ENCODE measurements around the gene EMC6. TPM values are rescaled to one million over a fixed set of nuclear protein-coding genes. Genes with fewer than 3 reads are reported as not detected.

EMC6 gene
- 10 to 100 TPM; 22.4 to 36.2 (median 33.6) TPM for total RNA-seq
- 11.0 TPM for total RNA-seq (2013)
- total RNA-seq: 10.6 to 25.9 (median 16.1) reads per million in 29 experiments

DNA sequence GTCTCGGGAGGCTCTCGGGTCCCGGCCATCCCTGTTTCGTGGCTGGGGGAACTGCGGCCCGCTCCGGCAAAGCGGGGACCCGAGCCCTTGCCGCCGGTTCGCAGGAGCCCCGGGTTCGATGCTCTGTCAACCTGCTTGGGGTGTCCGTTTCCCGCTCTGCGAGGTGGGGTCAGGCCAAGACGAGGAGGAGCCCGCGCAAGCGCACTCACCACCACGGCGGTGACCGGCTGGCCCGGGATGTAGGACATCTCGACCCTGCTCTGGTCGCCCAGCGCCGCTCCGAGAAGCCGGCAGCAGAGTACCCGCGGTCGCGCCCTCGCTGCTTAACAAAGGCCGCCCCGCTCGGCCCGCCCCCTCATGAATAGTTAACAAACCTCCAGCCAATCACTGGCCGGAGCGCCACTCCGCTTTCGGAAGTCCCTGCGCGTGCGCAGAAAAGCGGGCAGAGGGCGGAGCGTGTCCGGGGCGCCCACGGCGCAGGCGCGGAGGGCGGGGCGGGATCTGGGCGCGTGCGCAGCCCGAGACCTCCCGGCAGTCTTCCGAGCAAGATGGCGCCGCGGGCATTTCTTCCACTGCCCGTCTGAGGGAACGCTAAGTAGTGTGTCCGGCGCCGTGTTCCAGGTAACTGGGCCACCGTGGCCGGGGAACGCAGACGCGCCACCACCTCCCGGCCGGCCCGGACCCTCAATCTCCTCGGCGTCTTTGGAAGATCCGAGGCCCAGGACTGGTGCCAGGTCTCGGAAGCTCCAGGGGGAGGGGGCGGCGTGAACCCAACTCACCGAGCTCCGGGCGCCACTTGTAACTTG is at the start of gene EMC6, which contains the start of gene TAX1BP3:
EMC6 (plus strand) TSS at position 534 of the 806 bp plus-strand sequence. CDS start 335 bp downstream, outside the sequence.
TAX1BP3 (minus strand) TSS at position 300 of the 806 bp plus-strand sequence; CDS start at position 248, 52 bp downstream.
- peak within 1 kb of the TSS; percentile 80 to 100 for H3K4me3 ChIP-seq (ENCODE audit: control insufficient read depth in 1 of 2, extremely low read depth in 1 of 2, low read length in 1 of 2)
- H3K36me3 Mint-ChIP-seq: peaks cover 3% of the 10 kb centered on the region
- H3K9me3 Mint-ChIP-seq: no peaks in the 10 kb centered on the region
- peak within 1 kb of the TSS; percentile 70 for H3K27ac ChIP-seq (ENCODE audit: low read length)
- no peaks in the 10 kb centered on the region for H3K9me3 ChIP-seq
- ATAC-seq (replicated peaks in 1 of 4): peak; percentile 95
- H3K27ac Mint-ChIP-seq: peak within 1 kb of the TSS; percentile 76 to 84
- peaks cover 20 to 42% (median 32%) of the 10 kb centered on the region in 3 donors for H3K4me1 Mint-ChIP-seq
- peaks cover 0 to 13% of the 10 kb centered on the region in 2 donors for H3K36me3 ChIP-seq (ENCODE audit: control insufficient read depth in 2 of 2, extremely low read depth in 1 of 2, insufficient read depth in 1 of 2, low read length in 1 of 2)
- DNase-seq: peak; percentile 95 to 100 (median 98)
- peaks cover 7 to 29% of the 10 kb centered on the region in 2 experiments for H3K4me1 ChIP-seq (ENCODE audit: control insufficient read depth in 1 of 2, extremely low read depth in 1 of 2, insufficient read depth in 2 of 2, low read length in 2 of 2)
- ChIA-PET CTCF (no interaction called here), POLR2A (no interaction called here)
- H3K27me3 Mint-ChIP-seq: no peaks in the 10 kb centered on the region
- H3K4me3 Mint-ChIP-seq: peak within 1 kb of the TSS; percentile 88 to 92 (median 91)
- no peaks in the 10 kb centered on the region for H3K27me3 ChIP-seq (replicated peaks in 1 of 2; ENCODE audit: control insufficient read depth in 2 of 2, extremely low read depth in 1 of 2, insufficient read depth in 2 of 2, low read length in 1 of 2)
- under 1% methylated on average over 87 of the region's 89 CpGs for WGBS (ENCODE audit: insufficient coverage)

DNA sequence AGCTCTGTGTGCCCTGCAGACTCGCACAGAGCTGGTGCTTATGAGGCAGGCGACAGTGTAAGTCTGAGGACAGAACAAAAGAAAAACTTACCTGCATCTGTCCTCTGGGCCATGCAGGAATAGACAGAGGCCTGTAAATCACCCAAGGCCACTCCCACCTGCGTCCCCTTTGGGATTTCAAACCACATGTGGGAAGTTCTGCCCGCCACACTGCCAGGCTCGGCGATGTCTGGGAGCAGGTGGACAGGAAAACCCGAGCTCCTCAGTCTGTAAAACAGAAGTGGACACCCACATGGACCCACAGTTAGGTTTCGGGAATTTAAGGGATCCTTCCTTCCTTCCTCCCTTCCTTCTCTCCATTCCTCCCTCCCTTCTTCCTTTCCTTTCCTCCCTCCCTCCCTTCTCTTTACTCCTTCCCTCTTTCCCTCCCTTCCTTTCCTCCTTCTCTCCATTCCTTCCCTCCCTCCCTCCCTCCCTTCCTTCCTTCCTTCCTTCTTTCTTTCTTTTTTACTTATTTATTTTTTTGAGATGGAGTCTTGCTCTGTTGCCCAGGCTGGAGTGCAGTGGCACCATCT is 47.4 kb upstream of the EMC6 start:
- Histone ChIP-seq H3K4me1 (ENCODE audit: control insufficient read depth in 1 of 2, extremely low read depth in 1 of 2, insufficient read depth in 2 of 2, low read length in 2 of 2) (no peaks in the 10 kb centered on the region), H3K9me3 (no peaks in the 10 kb centered on the region), H3K36me3 (ENCODE audit: control insufficient read depth in 2 of 2, extremely low read depth in 1 of 2, insufficient read depth in 1 of 2, low read length in 1 of 2) (peaks cover 15 to 48% of the 10 kb centered on the region in 2 donors), H3K4me3 (ENCODE audit: control insufficient read depth in 1 of 2, extremely low read depth in 1 of 2, low read length in 1 of 2) (no peak overlapping the region), H3K27me3 (replicated peaks in 1 of 2; ENCODE audit: control insufficient read depth in 2 of 2, extremely low read depth in 1 of 2, insufficient read depth in 2 of 2, low read length in 1 of 2) (no peaks in the 10 kb centered on the region), H3K27ac (ENCODE audit: low read length) (no peak overlapping the region)
- CTCF ChIA-PET: no interaction called here
- no peaks in the 10 kb centered on the region for H3K4me1 Mint-ChIP-seq
- ATAC-seq (replicated peaks in 1 of 4) (no peak), DNase-seq (no peak)
- peaks cover 57% of the 10 kb centered on the region for H3K36me3 Mint-ChIP-seq
- no peak overlapping the region for H3K27ac Mint-ChIP-seq
- H3K4me3 Mint-ChIP-seq: no peak overlapping the region
- POLR2A ChIA-PET: no interaction called here
- 92% methylated on average over 5 of the region's 8 CpGs for WGBS (ENCODE audit: insufficient coverage)
- peaks cover 0 to 6% (median 5%) of the 10 kb centered on the region in 3 donors for H3K9me3 Mint-ChIP-seq
- H3K27me3 Mint-ChIP-seq: no peaks in the 10 kb centered on the region

GRCh38 chr17:3622977-3623594 is 45.5 kb upstream of the EMC6 start:
- Mint-ChIP-seq H3K4me3 (no peak overlapping the region), H3K27ac (no peak overlapping the region), H3K36me3 (peaks cover 50% of the 10 kb centered on the region), H3K9me3 (no peaks in the 10 kb centered on the region), H3K27me3 (no peaks in the 10 kb centered on the region), H3K4me1 (no peaks in the 10 kb centered on the region)
- ChIA-PET CTCF (no interaction called here), POLR2A (no interaction called here)
- no peaks in the 10 kb centered on the region for H3K4me1 ChIP-seq (ENCODE audit: control insufficient read depth in 1 of 2, extremely low read depth in 1 of 2, insufficient read depth in 2 of 2, low read length in 2 of 2)
- DNase-seq: no peak
- no peak for ATAC-seq (replicated peaks in 1 of 4)
- H3K27ac ChIP-seq (ENCODE audit: low read length): no peak overlapping the region
- H3K36me3 ChIP-seq (ENCODE audit: control insufficient read depth in 2 of 2, extremely low read depth in 1 of 2, insufficient read depth in 1 of 2, low read length in 1 of 2): peaks cover 14 to 41% of the 10 kb centered on the region in 2 donors
- no peak overlapping the region for H3K4me3 ChIP-seq (ENCODE audit: control insufficient read depth in 1 of 2, extremely low read depth in 1 of 2, low read length in 1 of 2)
- WGBS (ENCODE audit: insufficient coverage): 100% methylated on average over 15 of the region's 16 CpGs
- H3K9me3 ChIP-seq: no peaks in the 10 kb centered on the region
- no peaks in the 10 kb centered on the region for H3K27me3 ChIP-seq (replicated peaks in 1 of 2; ENCODE audit: control insufficient read depth in 2 of 2, extremely low read depth in 1 of 2, insufficient read depth in 2 of 2, low read length in 1 of 2)

DNA sequence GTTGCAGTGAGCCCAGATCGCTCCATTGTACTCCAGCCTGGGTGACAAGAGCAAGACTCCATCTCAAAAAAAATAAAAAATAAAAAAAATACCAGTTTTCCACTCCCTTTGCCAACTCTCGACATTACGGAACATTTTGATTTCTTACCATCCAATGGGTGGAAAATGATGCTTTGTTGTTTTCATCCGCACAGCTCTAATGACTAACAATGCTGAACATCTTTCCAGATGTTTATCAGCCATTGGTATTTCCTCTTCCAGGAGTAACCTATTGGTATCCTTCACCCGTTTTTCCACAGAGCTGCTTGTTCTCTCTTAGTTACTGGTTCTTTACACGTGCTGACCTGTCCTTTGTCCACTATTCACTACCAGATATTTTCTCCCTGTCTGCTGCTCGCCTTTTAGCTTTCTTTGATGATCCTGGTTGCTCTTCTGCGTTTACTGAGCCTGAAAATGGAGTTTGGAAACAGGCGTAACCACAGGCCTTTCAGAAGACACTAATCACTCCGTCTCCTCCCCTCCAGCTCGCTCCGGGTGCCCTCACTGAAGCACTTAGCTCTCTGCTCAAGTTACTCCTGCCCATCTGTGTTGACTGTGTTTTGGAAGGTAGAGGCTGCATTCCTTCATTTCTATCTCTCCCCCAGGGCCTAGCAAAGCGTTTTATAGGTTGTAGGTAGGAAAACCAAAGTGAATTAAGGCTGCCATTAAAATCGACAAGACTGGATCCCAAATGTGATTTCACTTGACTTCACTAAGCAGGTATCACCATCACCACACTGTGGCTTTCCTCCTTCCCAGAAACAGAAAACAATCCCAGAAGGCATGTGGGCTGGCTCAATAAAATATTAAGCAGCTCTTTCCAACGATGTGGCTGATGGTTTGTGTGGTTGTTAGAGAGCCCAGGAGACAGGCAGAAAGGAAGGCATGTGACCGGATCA is 41.5 kb upstream of the EMC6 start:
- ATAC-seq (replicated peaks in 1 of 4): no peak
- ChIA-PET POLR2A (no interaction called here), CTCF (no interaction called here)
- no peaks in the 10 kb centered on the region for H3K4me1 Mint-ChIP-seq
- H3K9me3 ChIP-seq: no peaks in the 10 kb centered on the region
- DNase-seq: no peak
- no peaks in the 10 kb centered on the region for H3K9me3 Mint-ChIP-seq
- peaks cover 17 to 36% of the 10 kb centered on the region in 2 donors for H3K36me3 ChIP-seq (ENCODE audit: control insufficient read depth in 2 of 2, extremely low read depth in 1 of 2, insufficient read depth in 1 of 2, low read length in 1 of 2)
- H3K27me3 Mint-ChIP-seq: no peaks in the 10 kb centered on the region
- H3K4me3 ChIP-seq (ENCODE audit: control insufficient read depth in 1 of 2, extremely low read depth in 1 of 2, low read length in 1 of 2): no peak overlapping the region
- H3K27ac Mint-ChIP-seq: no peak overlapping the region
- H3K4me1 ChIP-seq (ENCODE audit: control insufficient read depth in 1 of 2, extremely low read depth in 1 of 2, insufficient read depth in 2 of 2, low read length in 2 of 2): no peaks in the 10 kb centered on the region
- WGBS (ENCODE audit: insufficient coverage): 82% methylated on average over 5 of the region's 16 CpGs
- H3K27me3 ChIP-seq (replicated peaks in 1 of 2; ENCODE audit: control insufficient read depth in 2 of 2, extremely low read depth in 1 of 2, insufficient read depth in 2 of 2, low read length in 1 of 2): no peaks in the 10 kb centered on the region
- no peak overlapping the region for H3K27ac ChIP-seq (ENCODE audit: low read length)
- H3K36me3 Mint-ChIP-seq: peaks cover 39% of the 10 kb centered on the region
- no peak overlapping the region for H3K4me3 Mint-ChIP-seq

DNA sequence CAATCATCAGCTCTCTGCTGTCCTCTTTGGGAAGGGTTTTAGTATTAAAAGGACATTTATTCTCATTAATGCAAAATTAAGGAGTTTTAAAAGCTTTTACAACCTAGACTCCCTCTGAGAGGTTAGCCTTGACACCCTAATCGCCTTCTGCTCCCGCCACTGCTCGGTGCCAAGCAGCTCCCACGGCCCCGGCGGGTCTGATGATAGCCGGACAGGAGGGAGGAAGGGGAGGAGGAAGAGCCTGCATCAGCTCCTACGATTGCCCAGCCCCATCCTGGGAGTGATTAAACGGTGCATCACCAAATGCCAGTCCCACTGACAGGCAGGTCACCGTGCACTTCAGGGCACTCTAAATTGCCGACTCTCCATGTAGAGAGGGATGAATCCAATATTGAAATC is 40.8 kb upstream of the EMC6 start:
- no peaks in the 10 kb centered on the region for H3K27me3 Mint-ChIP-seq
- ATAC-seq (replicated peaks in 1 of 4): no peak
- H3K27ac Mint-ChIP-seq: no peak overlapping the region
- no peak for DNase-seq
- no peaks in the 10 kb centered on the region for H3K4me1 ChIP-seq (ENCODE audit: control insufficient read depth in 1 of 2, extremely low read depth in 1 of 2, insufficient read depth in 2 of 2, low read length in 2 of 2)
- ChIA-PET POLR2A (no interaction called here), CTCF (no interaction called here)
- peaks cover 37% of the 10 kb centered on the region for H3K36me3 Mint-ChIP-seq
- H3K9me3 Mint-ChIP-seq: no peaks in the 10 kb centered on the region
- peaks cover 0 to 5% (median 3%) of the 10 kb centered on the region in 3 donors for H3K4me1 Mint-ChIP-seq
- H3K4me3 Mint-ChIP-seq: no peak overlapping the region
- no peaks in the 10 kb centered on the region for H3K27me3 ChIP-seq (replicated peaks in 1 of 2; ENCODE audit: control insufficient read depth in 2 of 2, extremely low read depth in 1 of 2, insufficient read depth in 2 of 2, low read length in 1 of 2)
- H3K36me3 ChIP-seq (ENCODE audit: control insufficient read depth in 2 of 2, extremely low read depth in 1 of 2, insufficient read depth in 1 of 2, low read length in 1 of 2): peaks cover 13 to 31% of the 10 kb centered on the region in 2 donors
- H3K4me3 ChIP-seq (ENCODE audit: control insufficient read depth in 1 of 2, extremely low read depth in 1 of 2, low read length in 1 of 2): no peak overlapping the region
- whole genome bisulfite sequencing (ENCODE audit: insufficient coverage): 96% methylated on average over 5 of the region's 11 CpGs
- H3K9me3 ChIP-seq: no peaks in the 10 kb centered on the region
- no peak overlapping the region for H3K27ac ChIP-seq (ENCODE audit: low read length)

DNA sequence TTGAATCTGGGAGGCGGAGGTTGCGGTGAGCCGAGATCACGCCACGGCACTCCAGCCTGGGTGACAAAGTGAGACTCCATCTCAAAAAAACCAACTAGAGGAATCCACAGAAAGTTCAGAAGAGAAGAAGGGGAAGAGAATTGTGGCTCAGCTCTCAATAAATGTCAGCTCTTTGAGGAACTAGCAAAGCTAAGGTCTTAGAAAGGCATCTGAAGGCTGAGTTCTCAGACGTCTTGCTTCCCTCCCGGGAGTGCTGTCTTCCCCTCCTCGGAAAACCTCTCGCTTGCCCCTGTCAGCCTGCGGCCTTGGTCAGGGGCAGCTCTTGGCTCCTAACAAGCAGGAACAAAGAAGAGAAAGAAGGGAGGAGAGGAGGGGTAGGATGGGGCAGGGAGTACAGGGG is 37.8 kb upstream of the EMC6 start:
- ATAC-seq (replicated peaks in 1 of 4) (no peak), DNase-seq (no peak)
- H3K9me3 Mint-ChIP-seq: no peaks in the 10 kb centered on the region
- H3K27me3 Mint-ChIP-seq: no peaks in the 10 kb centered on the region
- peaks cover 3 to 13% of the 10 kb centered on the region in 2 experiments for H3K4me1 ChIP-seq (ENCODE audit: control insufficient read depth in 1 of 2, extremely low read depth in 1 of 2, insufficient read depth in 2 of 2, low read length in 2 of 2)
- CTCF ChIA-PET: no interaction called here
- POLR2A ChIA-PET: no interaction called here
- no peak overlapping the region for H3K4me3 Mint-ChIP-seq
- H3K27ac ChIP-seq (ENCODE audit: low read length): no peak overlapping the region
- H3K9me3 ChIP-seq: no peaks in the 10 kb centered on the region
- H3K4me3 ChIP-seq (ENCODE audit: control insufficient read depth in 1 of 2, extremely low read depth in 1 of 2, low read length in 1 of 2): no peak overlapping the region
- peaks cover 11 to 20% (median 15%) of the 10 kb centered on the region in 3 donors for H3K4me1 Mint-ChIP-seq
- H3K27me3 ChIP-seq (replicated peaks in 1 of 2; ENCODE audit: control insufficient read depth in 2 of 2, extremely low read depth in 1 of 2, insufficient read depth in 2 of 2, low read length in 1 of 2): no peaks in the 10 kb centered on the region
- H3K36me3 Mint-ChIP-seq: peaks cover 23% of the 10 kb centered on the region
- H3K27ac Mint-ChIP-seq: no peak overlapping the region
- H3K36me3 ChIP-seq (ENCODE audit: control insufficient read depth in 2 of 2, extremely low read depth in 1 of 2, insufficient read depth in 1 of 2, low read length in 1 of 2): peaks cover 2 to 13% of the 10 kb centered on the region in 2 donors
- 83% methylated on average over 2 of the region's 10 CpGs for WGBS (ENCODE audit: insufficient coverage)
